HG02840 (cell line): Measurements from ENCODE around the gene SKIL.

ENCODE experiments used
- ATAC-seq: cut with Tn5 transposase; IDR thresholded peaks from one replicate; pipeline ENCODE4 v1.9.1; 2021; ENCODE audit warnings: mild to moderate bottlenecking, moderate library complexity, moderate number of reproducible peaks; ENCODE audit not compliant: unreplicated experiment, low FRiP score

The SKIL gene

GRCh38 chr3:170432416-170432815 is 74.9 kb downstream of the SKIL start:
- ATAC-seq: no peak

- ATAC-seq: no peak
These were observed 79.2 kb downstream of the SKIL start for GRCh38 chr3:170436697-170437096.

- ATAC-seq: no peak
These were observed 79.7 kb downstream of the SKIL start for GRCh38 chr3:170437176-170437575.

GRCh38 chr3:170437696-170438407 is 80.3 kb downstream of the SKIL start:
- ATAC-seq: no peak

- no peak for ATAC-seq
These were observed 81.3 kb downstream of the SKIL start for GRCh38 chr3:170438836-170439235.

GRCh38 chr3:170440344-170440743 is 82.8 kb downstream of the SKIL start:
- no peak for ATAC-seq

GRCh38 chr3:170441412-170441811 is 83.9 kb downstream of the SKIL start:
- ATAC-seq: no peak

- no peak for ATAC-seq
These were observed 85.4 kb downstream of the SKIL start for GRCh38 chr3:170442947-170443346.

- no peak for ATAC-seq
These were observed 85.9 kb downstream of the SKIL start for GRCh38 chr3:170443457-170443856.
